ENCODE data around the gene EBF4. TPM values are rescaled to one million over a fixed set of nuclear protein-coding genes. Genes with fewer than 3 reads are reported as not detected.

Gene EBF4
- total RNA-seq, 1 experiment from 2014 or later = 2.7 TPM

GRCh38 chr20:2663364-2663886 lies 29.2 kb upstream of the EBF4 start:
- DNase-seq (ENCODE audit: low spot score) = no peak

More at GRCh38 chr20:2663364-2663886, 29.2 kb upstream of the EBF4 start:
- Mint-ChIP-seq H3K27me3 (ENCODE audit: low read depth) (peaks cover 19% of the 10 kb centered on the region), H3K27ac (peak overlapping the region; percentile 95), H3K9me3 (no peaks in the 10 kb centered on the region), H3K4me1 (peaks cover 6% of the 10 kb centered on the region), H3K36me3 (peaks cover 48% of the 10 kb centered on the region), H3K4me3 (peak overlapping the region; percentile 98)
- ChIA-PET CTCF (interaction anchor here (0.5 to 1.3 kb wide), 5 partner anchors 8 to 390 kb away, joined by 3 to 5 read pairs (median 3); no protein-coding TSS in a partner anchor), POLR2A (interaction anchor here (2.4 kb wide), 1 partner anchor 11 kb away, joined by 22 read pairs; the partner anchor contains the start of gene NOP56)
- TF ChIP-seq E2F1 (CRISPR knock-in tag; IDR thresholded peaks at IDR 0.05) (no peak), ATF3 (CRISPR knock-in tag; conservative IDR thresholded peaks at IDR 0.05) (no peak), NFYB (CRISPR knock-in tag; conservative IDR thresholded peaks at IDR 0.05; ENCODE audit: low read depth) (no peak), CBFB (CRISPR knock-in tag; IDR thresholded peaks at IDR 0.05; ENCODE audit: low read depth) (no peak), SP1 (CRISPR knock-in tag; conservative IDR thresholded peaks at IDR 0.05) (no peak), ZNF138 (CRISPR knock-in tag; conservative IDR thresholded peaks at IDR 0.05) (no peak), MLX (CRISPR knock-in tag; IDR thresholded peaks at IDR 0.05) (no peak), ZNF532 (CRISPR knock-in tag; IDR thresholded peaks at IDR 0.05; ENCODE audit: borderline replicate concordance) (no peak), GABPB1 (CRISPR knock-in tag; IDR thresholded peaks at IDR 0.05) (no peak), ZBTB43 (CRISPR knock-in tag; IDR thresholded peaks at IDR 0.05) (no peak), E2F4 (CRISPR knock-in tag; IDR thresholded peaks at IDR 0.05; ENCODE audit: borderline replicate concordance, low read depth) (no peak; the same call in 1 of the 2 replicates), ELF4 (CRISPR knock-in tag; IDR thresholded peaks at IDR 0.05; ENCODE audit: low read depth) (no peak)
- no peak for ATAC-seq
